Embryonic facial prominence (tissue), 1 donor: ENCODE measurements around the gene ILKAP.

ENCODE experiments used
- DNase-seq: peaks from one replicate; pipeline ENCODE4 v3.0.0-alpha.2; 2016; ENCODE audit errors: extremely low spot score

ILKAP gene

GRCh38 chr2:238124488-238125126, 78.9 kb downstream of the ILKAP start:
- DNase-seq, result no peak

DNA sequence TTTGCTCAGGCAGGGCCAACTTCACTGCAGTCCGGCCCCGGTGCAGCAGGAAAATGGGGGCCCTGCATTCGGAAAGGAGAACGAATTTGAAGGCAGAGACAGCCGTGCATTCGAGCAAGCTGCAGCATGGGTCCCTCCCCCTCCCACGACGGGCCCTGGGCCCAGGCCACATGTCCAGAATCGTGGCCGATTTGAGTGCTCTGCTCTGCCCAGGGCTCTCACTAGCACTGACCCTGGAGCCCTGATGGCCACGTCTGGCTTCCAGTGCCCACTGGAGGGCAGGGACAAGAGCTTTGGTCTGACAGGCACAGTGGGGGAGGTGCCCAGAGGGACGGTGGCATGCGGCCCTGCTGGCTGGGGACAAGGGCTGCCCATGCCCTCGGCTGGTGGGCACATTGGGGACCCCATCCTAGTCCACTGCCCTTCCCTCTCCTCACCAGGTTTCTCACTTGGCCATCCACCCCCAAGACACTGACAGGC, 79.5 kb downstream of the ILKAP start:
- DNase-seq, result no peak

- no peak for DNase-seq
Measured at GRCh38 chr2:238123218-238123971, 80.1 kb downstream of the ILKAP start.

DNA sequence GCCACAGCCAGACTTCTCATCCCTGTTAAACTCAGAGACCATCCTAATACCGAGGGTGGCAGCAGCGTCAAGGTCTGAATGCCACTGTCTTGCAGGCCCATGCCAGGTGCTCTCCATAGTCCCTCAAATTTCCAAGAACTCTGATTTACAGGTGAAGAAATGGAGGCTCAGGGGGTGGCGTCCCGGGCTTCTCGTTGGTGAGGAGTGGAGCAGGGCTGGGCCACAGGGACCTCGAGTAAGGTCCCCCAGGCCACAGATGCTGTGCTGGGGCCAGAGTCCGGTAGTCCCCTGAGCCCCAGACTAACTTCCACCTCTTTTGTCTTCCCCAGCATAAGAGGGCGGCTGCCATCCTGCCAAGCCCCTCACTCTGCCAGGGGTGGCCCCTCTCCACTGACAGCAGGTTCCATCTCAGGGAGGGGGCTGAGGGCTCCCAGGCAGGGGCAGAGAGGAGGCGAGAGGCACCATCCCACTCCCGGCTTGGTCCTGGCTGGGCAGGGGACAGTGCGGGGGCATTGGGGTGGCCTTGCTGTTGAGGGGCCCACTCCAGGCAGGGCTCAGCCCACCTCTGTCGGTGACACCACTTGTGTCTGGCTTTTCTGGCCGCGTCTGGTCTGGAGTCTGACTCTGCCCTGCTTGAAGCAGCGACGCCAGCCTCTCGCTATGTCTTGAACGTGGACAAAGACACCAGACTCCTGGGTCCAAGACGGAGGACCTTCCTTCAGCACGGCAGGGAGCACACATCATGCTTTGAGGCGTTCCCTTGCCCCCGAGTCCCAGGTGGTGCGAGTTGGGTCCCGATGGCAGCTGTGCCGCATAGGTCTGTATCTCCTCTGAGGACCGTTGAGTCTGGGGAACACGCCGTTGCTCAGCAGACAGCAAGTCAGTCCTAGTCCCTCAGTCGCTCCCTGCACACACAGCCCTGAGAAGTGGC, 80.9 kb downstream of the ILKAP start:
- DNase-seq, result no peak

GRCh38 chr2:238121511-238122286, 81.8 kb downstream of the ILKAP start:
- DNase-seq, result no peak

GRCh38 chr2:238120463-238121298, 82.8 kb downstream of the ILKAP start:
- no peak for DNase-seq
